Endometrium (tissue), 2 donors: Measurements from ENCODE around the gene UGT3A2.

Experiments used
- FAIRE-seq: peaks from 2 replicates; lab custom pipeline; 2012; peaks lifted over from hg19 to GRCh38; lab: Jason Lieb, UNC
- donor health status: control.
- donor health status: control.

UGT3A2 gene

GRCh38 chr5:36007366-36007765 is 59.3 kb downstream of the UGT3A2 start:
- no peak for FAIRE-seq

GRCh38 chr5:36006163-36006562 is 60.5 kb downstream of the UGT3A2 start:
- no peak for FAIRE-seq

- no peak for FAIRE-seq
Observed at GRCh38 chr5:36001032-36001431, 65.7 kb downstream of the UGT3A2 start.

- no peak for FAIRE-seq
Observed at GRCh38 chr5:35999547-35999946, 67.1 kb downstream of the UGT3A2 start.

GRCh38 chr5:35996076-35996475 is 70.6 kb downstream of the UGT3A2 start:
- no peak for FAIRE-seq

GRCh38 chr5:35990941-35991611 is 75.6 kb downstream of the UGT3A2 start, which contains the start of gene UGT3A1:
UGT3A1 (minus strand) TSS chr5:35991390; CDS start chr5:35991240, 150 bp downstream.
- FAIRE-seq, result no peak

- FAIRE-seq, result no peak
Observed at GRCh38 chr5:35990520-35990919, 76.2 kb downstream of the UGT3A2 start.

GRCh38 chr5:35988529-35988928 is 78.2 kb downstream of the UGT3A2 start:
- no peak for FAIRE-seq

GRCh38 chr5:35987776-35988175 is 78.9 kb downstream of the UGT3A2 start:
- FAIRE-seq, result no peak
